Measurements from ENCODE around the gene TCIRG1.

TCIRG1 gene

DNA sequence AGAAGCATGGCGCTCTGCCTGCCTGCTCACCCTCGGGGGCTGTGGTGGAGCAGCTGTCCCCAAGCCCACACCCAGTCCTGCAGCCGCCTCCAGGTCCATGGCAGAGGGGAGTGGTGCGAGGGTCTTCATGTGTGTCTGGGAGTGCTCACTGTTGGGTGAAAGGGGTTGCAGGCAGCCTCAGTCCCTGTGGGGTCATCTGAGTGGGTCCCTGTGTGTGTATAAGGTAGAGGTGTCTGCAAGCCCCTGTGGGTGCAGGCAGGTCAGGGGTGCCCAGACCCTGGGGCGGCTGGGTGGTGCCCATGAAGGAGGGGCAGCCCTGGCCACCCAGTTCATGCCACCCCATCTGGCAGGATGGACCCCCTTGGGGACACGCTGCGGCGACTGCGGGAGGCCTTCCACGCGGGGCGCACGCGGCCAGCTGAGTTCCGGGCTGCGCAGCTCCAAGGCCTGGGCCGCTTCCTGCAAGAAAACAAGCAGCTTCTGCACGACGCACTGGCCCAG lies 23.8 kb upstream of the TCIRG1 start:
- no peak for TF ChIP-seq Cebpa-rat (IDR thresholded peaks at IDR 0.05)
- Histone ChIP-seq H3K27me3 (no peaks in the 10 kb centered on the region), H3K9me3 (replicated peaks in 1 of 11) (no peaks in the 10 kb centered on the region), H3K9ac (peak overlapping the region in 10 of 11 experiments; percentile 74 to 98 (median 86); a peak in 19 of 22 replicates), H3K4me1 (peaks cover 74 to 90% (median 82%) of the 10 kb centered on the region in 10 experiments), H3K27ac (peak overlapping the region; percentile 91 to 100 (median 96)), H3K4me3 (peak overlapping the region in 5 of 10 experiments; percentile 6 to 50 (median 40); a peak in 5 of 20 replicates), H4K20me1 (peaks cover 0 to 47% (median 16%) of the 10 kb centered on the region in 11 experiments; a peak in 11 of 22 replicates), H3K4me2 (peak overlapping the region; percentile 93 to 100 (median 98)), H3K36me3 (peaks cover 0 to 49% (median 6%) of the 10 kb centered on the region in 11 experiments; a peak in 9 of 22 replicates)

DNA sequence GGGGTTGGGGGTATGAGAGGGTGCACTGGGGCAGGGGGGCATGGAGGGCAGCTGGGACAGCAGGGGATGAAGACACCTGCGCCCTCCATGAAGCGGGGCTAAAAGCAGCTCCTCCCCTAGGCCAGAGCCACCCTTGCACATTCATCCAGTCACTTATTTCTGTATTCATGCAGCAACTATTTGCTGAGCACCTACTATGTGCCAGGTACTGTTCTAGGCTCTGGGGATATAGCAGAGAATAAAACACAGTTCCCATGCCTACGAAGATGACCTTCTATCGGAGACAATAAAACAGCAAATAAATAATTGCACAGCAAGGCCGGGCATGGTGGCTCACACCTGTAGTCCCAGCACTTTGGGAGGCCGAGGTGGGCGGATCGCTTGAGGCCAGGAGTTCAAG lies 23.4 kb upstream of the TCIRG1 start:
- Histone ChIP-seq H3K9me3 (replicated peaks in 1 of 11) (no peaks in the 10 kb centered on the region), H3K4me2 (peak overlapping the region; percentile 93 to 100 (median 98); a peak in 18 of 22 replicates), H3K27me3 (no peaks in the 10 kb centered on the region), H3K36me3 (peaks cover 0 to 49% (median 6%) of the 10 kb centered on the region in 11 experiments; a peak in 9 of 22 replicates), H3K27ac (peak overlapping the region in 7 of 11 experiments; percentile 95 to 100 (median 97); a peak in 7 of 22 replicates), H3K4me3 (no peak overlapping the region), H3K9ac (peak overlapping the region in 1 of 11 experiments; percentile 77; a peak in 2 of 22 replicates), H4K20me1 (peaks cover 0 to 52% (median 16%) of the 10 kb centered on the region in 11 experiments; a peak in 11 of 22 replicates), H3K4me1 (peaks cover 73 to 95% (median 84%) of the 10 kb centered on the region in 10 experiments)
- no peak for TF ChIP-seq Cebpa-rat (IDR thresholded peaks at IDR 0.05)

GRCh38 chr11:68016161-68016903 lies 22.5 kb upstream of the TCIRG1 start:
- Histone ChIP-seq H3K9ac (peak overlapping the region; percentile 7 to 68 (median 53); a peak in 19 of 22 replicates), H3K9me3 (replicated peaks in 1 of 11) (no peaks in the 10 kb centered on the region), H3K4me1 (peaks cover 73 to 95% (median 84%) of the 10 kb centered on the region in 10 experiments), H4K20me1 (peaks cover 0 to 60% (median 16%) of the 10 kb centered on the region in 11 experiments; a peak in 12 of 22 replicates), H3K27ac (peak overlapping the region in 8 of 11 experiments; percentile 23 to 62 (median 56); a peak in 14 of 22 replicates), H3K27me3 (no peaks in the 10 kb centered on the region), H3K36me3 (peaks cover 0 to 52% (median 6%) of the 10 kb centered on the region in 11 experiments; a peak in 10 of 22 replicates), H3K4me3 (no peak overlapping the region), H3K4me2 (peak overlapping the region; percentile 62 to 84 (median 76))
- TF ChIP-seq Cebpa-rat (IDR thresholded peaks at IDR 0.05) = no peak

GRCh38 chr11:68016904-68017817 lies 21.7 kb upstream of the TCIRG1 start:
- Histone ChIP-seq H3K36me3 (peaks cover 0 to 61% (median 14%) of the 10 kb centered on the region in 11 experiments; a peak in 11 of 22 replicates), H3K27ac (peak overlapping the region in 9 of 11 experiments; percentile 23 to 62 (median 53); a peak in 15 of 22 replicates), H3K9ac (peak overlapping the region; percentile 7 to 68 (median 53); a peak in 19 of 22 replicates), H3K9me3 (replicated peaks in 1 of 11) (no peaks in the 10 kb centered on the region), H3K27me3 (no peaks in the 10 kb centered on the region), H4K20me1 (peaks cover 0 to 64% (median 16%) of the 10 kb centered on the region in 11 experiments; a peak in 12 of 22 replicates), H3K4me3 (peak overlapping the region in 1 of 10 experiments; percentile 20; a peak in 1 of 20 replicates), H3K4me1 (peaks cover 70 to 90% (median 81%) of the 10 kb centered on the region in 10 experiments), H3K4me2 (peak overlapping the region; percentile 62 to 84 (median 76))
- 0 out of 22 replicates have a peak, but pooled peaks of 1 of the 11 experiments have one; percentile 20 for TF ChIP-seq Cebpa-rat (IDR thresholded peaks at IDR 0.05)

DNA sequence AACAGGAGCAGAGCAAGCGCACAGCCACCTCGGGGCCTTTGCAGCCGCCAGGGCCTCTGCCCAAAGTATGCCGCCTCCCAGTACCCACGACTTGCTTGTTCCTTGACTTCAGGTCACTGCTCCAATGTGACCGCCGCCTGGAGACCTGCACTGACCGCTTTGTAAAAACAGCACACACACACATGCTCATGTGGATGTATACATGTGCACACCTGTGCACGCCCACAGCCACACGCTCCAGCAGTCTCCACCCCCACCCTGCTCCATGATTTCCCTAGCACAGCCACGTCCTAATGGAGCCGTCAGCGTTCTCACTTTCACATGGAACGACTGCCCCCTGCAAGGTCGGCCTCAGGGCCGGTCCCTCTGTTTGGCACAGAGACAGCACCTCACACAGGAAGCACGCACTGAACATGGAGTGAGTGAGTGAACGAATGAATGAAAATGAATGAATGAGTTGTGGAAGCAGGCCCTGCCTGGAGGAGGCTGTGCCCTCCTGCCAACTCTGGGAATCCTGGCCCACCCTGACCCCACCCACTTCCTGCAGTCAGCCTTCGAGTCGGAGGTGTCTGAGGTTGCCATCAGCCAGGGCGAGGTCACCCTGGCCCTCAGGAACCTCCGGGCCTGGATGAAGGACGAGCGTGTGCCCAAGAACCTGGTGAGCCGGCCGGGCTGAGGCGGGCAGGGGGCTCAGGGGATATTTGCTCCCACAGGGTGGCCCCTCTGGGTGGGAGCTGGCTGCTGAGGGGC lies 20.7 kb upstream of the TCIRG1 start:
- Histone ChIP-seq H3K4me3 (no peak overlapping the region), H3K36me3 (peaks cover 0 to 65% (median 23%) of the 10 kb centered on the region in 11 experiments; a peak in 12 of 22 replicates), H3K9me3 (replicated peaks in 1 of 11) (no peaks in the 10 kb centered on the region), H3K9ac (peak overlapping the region in 4 of 11 experiments; percentile 39 to 68 (median 62); a peak in 3 of 22 replicates), H4K20me1 (peaks cover 0 to 64% (median 16%) of the 10 kb centered on the region in 11 experiments; a peak in 12 of 22 replicates), H3K4me1 (peaks cover 60 to 80% (median 71%) of the 10 kb centered on the region in 10 experiments), H3K27ac (0 out of 22 replicates have a peak overlapping the region, but pooled peaks of 2 of the 11 experiments have one; percentile 23 to 53), H3K4me2 (peak overlapping the region in 1 of 11 experiments; percentile 76; a peak in 3 of 22 replicates), H3K27me3 (no peaks in the 10 kb centered on the region)
- no peak for TF ChIP-seq Cebpa-rat (IDR thresholded peaks at IDR 0.05)

DNA sequence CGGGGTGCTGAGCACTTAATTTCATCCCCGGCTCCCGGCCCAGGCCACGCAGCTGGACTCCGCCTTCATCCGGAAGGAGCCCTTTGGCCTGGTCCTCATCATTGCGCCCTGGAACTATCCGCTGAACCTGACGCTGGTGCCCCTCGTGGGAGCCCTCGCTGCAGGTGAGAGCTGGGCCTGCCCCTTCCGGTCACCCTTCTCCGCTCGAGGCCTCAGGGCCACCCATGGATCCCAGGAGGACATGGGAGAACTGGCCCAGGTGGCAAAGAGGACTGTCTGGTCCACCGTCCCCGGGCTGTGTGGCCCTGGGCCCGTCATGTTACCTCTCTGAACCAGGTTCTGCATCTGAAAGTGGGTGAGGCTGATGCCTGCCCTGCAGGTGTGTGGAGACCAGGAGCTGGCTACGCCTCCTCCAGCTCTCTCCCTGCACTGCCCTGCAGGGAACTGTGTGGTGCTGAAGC lies 20.1 kb upstream of the TCIRG1 start:
- H3K4me3 ChIP-seq = no peak overlapping the region
- no peak for TF ChIP-seq Cebpa-rat (IDR thresholded peaks at IDR 0.05)
- H3K36me3 ChIP-seq = peaks cover 0 to 65% (median 26%) of the 10 kb centered on the region in 11 experiments; a peak in 14 of 22 replicates
- H4K20me1 ChIP-seq = peaks cover 0 to 64% (median 16%) of the 10 kb centered on the region in 11 experiments; a peak in 12 of 22 replicates
- no peaks in the 10 kb centered on the region; a peak in 1 of 22 replicates for H3K9me3 ChIP-seq (replicated peaks in 1 of 11)
- peaks cover 54 to 74% (median 65%) of the 10 kb centered on the region in 10 experiments for H3K4me1 ChIP-seq
- no peaks in the 10 kb centered on the region for H3K27me3 ChIP-seq
- peak overlapping the region in 1 of 11 experiments; percentile 30; a peak in 1 of 22 replicates for H3K9ac ChIP-seq
- no peak overlapping the region for H3K27ac ChIP-seq
- peak overlapping the region in 1 of 11 experiments; percentile 76; a peak in 1 of 22 replicates for H3K4me2 ChIP-seq

DNA sequence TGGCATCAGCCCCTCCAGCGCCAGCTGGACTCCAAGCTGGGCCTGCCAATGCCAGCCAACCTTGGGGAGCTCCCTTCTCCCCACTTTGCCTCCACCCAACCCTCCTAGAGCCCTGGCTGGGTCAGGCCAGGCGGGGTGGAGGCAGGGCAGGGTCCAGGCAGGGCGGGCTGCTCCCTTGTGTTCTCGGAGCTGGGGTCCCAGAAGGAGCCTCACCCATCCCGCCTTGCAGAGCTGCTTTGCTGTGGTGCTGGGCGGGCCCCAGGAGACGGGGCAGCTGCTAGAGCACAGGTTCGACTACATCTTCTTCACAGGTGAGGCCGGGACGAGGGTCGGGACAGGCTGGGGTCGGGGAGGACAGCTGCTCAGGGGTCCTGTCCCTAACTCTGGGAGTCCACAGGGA lies 19.3 kb upstream of the TCIRG1 start:
- H3K27me3 ChIP-seq = no peaks in the 10 kb centered on the region
- peaks cover 0 to 5% (median 0%) of the 10 kb centered on the region in 11 experiments; a peak in 4 of 22 replicates for H3K9me3 ChIP-seq (replicated peaks in 1 of 11)
- no peak for TF ChIP-seq Cebpa-rat (IDR thresholded peaks at IDR 0.05)
- H3K36me3 ChIP-seq = peaks cover 3 to 70% (median 33%) of the 10 kb centered on the region in 11 experiments; a peak in 17 of 22 replicates
- H3K4me2 ChIP-seq = peak overlapping the region in 1 of 11 experiments; percentile 11; a peak in 1 of 22 replicates
- H3K9ac ChIP-seq = peak overlapping the region in 5 of 11 experiments; percentile 0 to 51 (median 19); a peak in 5 of 22 replicates
- H4K20me1 ChIP-seq = peaks cover 0 to 64% (median 16%) of the 10 kb centered on the region in 11 experiments; a peak in 12 of 22 replicates
- H3K4me1 ChIP-seq = peaks cover 46 to 67% (median 57%) of the 10 kb centered on the region in 10 experiments
- no peak overlapping the region for H3K4me3 ChIP-seq
- H3K27ac ChIP-seq = 0 out of 22 replicates have a peak overlapping the region, but pooled peaks of 1 of the 11 experiments have one; percentile 29
